Amniotic stem cell (primary cell): ENCODE measurements around the gene ATPAF2.
A peak's percentile ranks its signal among the peaks of the same experiment; 100 is the strongest.

Experiments
- DNase-seq: peaks from one replicate; lab custom pipeline; 2025; lab: John Stamatoyannopoulos, UW

The ATPAF2 gene

DNA sequence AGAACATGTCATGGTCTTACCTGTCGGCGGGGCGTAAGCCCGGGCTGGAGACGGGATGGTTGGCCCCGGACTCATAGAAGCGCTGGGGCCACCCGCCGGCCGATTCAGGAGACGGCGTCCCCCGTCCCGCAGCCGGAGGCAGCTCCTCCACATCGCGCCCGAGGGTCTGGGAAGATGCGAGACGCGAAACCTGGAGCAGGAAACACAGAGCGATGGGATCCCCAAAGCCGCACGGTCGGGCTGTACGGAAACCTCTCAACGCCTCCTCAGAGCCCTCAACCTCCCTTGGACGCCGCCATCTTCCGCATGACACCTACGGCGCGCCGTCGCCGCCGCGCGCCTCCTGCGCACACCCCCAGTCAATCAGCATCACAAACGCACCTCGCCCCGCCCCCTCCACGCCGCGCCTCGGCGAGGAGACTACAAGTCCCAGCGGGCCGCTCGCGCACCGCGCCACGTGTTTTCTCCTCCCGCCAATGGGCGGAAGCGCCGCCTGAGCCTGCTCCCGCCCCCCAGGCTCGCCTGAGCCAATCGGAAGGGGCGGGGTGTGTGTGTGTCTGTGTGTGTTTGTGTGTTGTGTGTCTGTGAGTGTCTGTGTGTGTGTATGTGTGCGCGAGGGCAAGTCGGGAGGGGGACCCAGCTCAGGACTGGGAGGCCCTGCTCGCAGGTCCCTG, at the start of gene ATPAF2, which contains the start of gene GID4:
Gene ATPAF2, minus strand, starts transcription at position 308 of the 674 bp plus-strand sequence. Its CDS starts 155 bp downstream, at position 153.
Gene GID4, plus strand, starts transcription at position 548 of the 674 bp plus-strand sequence. Its CDS starts 57 bp downstream, at position 605.
- peak; percentile 97 for DNase-seq

DNA sequence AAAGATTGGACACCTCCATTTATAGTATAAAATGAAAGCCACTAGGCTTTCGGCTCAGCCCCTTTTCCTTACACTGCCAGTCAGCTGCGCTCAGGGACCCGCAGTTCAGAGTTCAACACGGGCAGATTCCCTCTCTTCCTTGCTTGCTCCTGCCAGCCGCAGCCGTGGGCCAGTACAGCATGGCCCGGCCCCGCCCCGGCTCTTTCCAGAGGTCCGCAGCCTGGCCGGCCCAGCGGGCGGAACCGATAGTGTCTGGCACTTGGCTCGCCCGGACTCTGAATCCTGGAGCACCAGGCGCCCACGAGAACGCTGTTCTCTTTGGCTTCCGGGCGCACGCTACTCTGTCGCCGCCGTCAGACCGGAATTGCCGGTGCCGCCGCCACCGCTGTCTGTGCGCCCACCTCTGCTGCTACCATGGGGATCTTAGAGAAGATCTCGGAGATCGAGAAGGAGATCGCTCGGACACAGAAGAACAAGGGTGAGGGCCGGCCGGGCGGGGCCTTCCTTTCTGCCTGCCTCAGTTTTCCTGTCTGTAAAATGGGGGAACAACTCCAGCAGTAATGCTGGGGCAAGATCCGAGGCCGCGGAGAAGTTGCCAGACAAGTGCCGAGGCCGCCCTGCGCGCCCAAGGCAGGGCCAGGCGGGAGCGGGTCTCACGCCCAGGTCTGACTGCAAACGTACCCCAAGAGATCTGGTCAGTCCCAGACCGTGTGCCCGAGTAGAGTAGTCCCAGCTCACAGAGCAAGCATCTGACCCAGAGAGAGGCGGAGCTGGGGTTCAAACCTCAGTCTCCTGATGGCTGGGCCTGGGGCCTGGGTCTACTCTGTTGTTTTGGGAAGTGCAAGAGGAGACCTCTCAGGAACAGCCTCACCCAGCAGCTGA, 48.9 kb upstream of the ATPAF2 start, which contains the start of gene DRG2:
Gene DRG2, plus strand, starts transcription at position 339 of the 882 bp plus-strand sequence. Its CDS starts 76 bp downstream, at position 415.
- DNase-seq: peak; percentile 70

GRCh38 chr17:18084256-18084655, 45.3 kb upstream of the ATPAF2 start:
- DNase-seq: no peak

- DNase-seq: no peak
Measured at GRCh38 chr17:18079543-18079942, 40.6 kb upstream of the ATPAF2 start.

GRCh38 chr17:18076936-18077335, 38.0 kb upstream of the ATPAF2 start:
- DNase-seq: no peak

DNA sequence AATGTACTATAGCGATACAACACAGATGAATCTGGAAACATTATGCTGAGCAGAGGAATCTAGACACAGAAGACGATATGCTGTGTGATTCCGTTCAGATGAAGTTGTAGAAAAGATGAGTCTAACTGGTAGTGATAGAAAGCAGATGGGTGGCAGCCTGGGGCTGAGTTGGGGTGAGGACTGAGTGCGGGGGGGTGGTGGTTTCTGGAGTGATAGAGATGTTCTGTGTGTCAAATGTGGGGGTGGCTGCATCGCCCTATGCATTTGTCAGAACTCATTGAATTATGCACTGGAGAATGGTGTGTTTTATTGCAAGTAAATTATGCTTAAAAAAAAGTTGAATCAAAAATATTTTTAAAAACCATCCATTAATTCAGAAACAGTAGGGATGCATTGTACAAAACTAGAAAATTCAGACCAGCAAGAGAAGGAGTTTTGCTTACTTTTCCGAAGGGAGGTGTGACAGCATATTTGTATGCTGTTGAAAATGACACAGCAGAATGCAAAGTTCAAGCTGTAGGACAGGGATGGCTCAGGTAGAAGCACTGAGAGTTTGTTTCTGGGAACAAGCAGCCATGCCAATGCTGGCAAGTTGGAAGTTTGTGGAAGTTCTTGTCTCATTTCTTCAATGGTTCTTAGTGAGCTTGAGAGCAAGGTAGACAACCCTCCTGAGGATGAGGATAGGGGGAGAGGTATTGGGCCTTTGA, 35.8 kb upstream of the ATPAF2 start:
- no peak for DNase-seq

DNA sequence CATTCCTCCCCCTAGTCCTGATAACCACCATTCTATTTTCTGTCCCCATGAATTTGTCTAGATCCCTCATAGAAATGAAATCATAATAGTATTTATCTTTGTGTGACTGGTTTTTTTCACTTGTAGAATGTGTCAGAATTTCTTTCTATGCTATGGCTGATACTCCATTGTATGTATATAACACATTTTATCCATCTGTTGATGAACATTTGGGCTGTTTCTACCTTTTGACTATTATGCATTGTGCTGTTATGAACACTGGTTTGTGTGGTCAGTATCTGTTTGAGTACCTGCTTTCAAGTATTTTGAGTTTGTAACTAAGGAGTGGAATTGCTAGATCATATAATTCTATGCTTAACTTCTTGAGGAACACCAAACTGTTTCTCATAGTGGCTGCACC, 32.8 kb upstream of the ATPAF2 start:
- DNase-seq: no peak

GRCh38 chr17:18070861-18071340, 31.9 kb upstream of the ATPAF2 start:
- peak; percentile 11 for DNase-seq

- no peak for DNase-seq
Measured at GRCh38 chr17:18069101-18069500, 30.1 kb upstream of the ATPAF2 start.

DNA sequence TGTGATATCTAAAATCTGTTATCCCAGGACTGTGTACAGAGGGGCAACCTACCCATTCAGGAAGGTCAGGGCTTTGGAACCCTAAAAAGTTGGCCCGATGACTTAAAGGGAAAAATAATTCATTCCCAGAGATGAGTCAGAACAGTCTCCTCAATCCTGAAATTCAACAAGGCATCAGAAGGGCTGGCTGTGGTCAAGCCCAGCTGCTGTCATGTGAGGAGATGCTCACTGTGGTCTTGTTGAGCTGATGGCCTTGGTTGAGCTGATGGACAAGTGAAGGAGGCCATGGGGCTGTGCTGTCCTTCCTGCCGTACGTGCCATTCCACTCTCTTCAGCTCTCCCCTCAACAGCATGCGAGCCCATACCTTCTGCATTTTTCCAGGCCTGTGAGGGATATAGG, 27.9 kb upstream of the ATPAF2 start:
- no peak for DNase-seq

- no peak for DNase-seq
Measured at GRCh38 chr17:18065546-18065945, 26.6 kb upstream of the ATPAF2 start.

- DNase-seq: no peak
Measured at GRCh38 chr17:18064053-18064452, 25.1 kb upstream of the ATPAF2 start.

DNA sequence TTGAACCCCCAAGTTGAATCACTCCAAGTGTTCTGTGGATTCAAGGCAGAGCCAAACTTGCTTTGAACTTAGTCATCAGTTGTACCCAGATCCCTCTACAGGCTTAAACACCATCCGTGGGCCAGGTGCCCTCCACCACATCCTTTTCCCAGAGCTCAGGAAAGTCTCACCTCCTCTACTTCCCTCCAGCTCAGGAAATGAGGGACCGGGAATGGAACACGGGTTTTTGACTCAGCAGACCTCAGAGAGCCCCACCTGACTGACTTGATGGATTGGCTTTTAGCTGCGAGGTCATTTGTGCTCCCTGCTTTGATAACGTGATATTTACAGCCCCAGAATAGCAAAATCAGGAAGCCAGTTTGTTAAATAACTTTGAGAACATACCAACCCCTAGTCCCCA, 20.3 kb upstream of the ATPAF2 start:
- DNase-seq: no peak

DNA sequence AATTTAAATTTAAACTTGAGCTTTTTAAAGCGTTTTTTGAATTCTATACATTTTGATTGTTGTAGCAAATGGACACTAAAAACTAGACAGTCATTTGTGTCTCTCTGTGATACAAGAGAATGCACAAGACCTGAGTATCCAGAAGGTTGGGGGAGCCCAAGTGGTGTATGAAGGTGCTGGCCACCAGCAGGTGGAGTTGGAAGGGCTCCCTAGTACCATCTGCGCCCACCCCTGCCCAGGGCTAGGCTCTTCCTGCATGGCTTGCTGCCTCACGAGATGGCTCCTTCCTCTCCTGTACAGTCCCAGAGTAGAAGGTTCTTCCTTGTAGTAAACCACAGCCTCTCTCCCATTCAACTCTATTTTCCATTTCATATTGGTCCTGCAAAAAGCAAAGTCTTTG, 17.2 kb upstream of the ATPAF2 start:
- no peak for DNase-seq

DNA sequence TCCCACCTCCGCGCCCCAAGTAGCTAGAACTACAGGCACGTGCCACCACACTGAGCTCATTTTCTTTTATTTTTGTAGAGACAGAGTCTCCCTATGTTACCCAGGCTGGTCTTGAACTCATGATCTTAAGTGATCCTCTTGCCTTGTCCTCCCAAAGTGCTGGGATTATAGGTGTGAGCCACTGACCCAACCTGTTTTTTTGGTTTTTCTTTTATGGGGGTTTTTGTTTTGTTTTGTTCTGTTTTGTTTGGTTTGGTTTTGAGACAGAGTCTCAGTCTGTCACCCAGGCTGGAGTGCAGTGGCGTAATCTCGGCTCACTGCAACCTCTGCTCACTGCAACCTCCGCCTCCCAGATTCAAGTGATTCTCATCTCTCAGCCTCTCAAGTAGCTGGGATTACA, 16.6 kb upstream of the ATPAF2 start:
- DNase-seq: no peak

GRCh38 chr17:18045691-18046350, 6.9 kb upstream of the ATPAF2 start:
- no peak for DNase-seq

GRCh38 chr17:18044609-18045008, 5.6 kb upstream of the ATPAF2 start:
- DNase-seq: no peak

GRCh38 chr17:18043491-18043890, 4.5 kb upstream of the ATPAF2 start:
- no peak for DNase-seq

DNA sequence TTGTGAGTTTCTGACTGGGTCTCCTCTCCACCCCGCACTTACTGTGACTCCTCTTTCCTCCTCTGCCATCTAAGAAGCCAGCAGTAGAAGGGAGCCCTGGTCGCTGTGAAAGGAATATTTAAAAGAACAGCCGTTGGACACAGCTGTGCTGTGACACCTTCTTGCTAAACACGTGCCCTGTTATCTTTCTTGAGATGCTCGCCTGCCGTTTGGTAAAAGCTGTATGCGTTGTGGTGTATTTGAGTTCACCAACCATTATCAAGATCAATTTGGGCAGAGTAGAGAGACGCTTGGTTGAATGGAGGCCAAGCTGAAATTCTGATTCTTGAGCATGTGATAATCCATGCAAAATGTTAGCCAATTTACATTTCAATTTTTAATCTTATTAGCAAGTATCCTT, 4.0 kb upstream of the ATPAF2 start:
- DNase-seq: no peak

GRCh38 chr17:18041776-18042175, 2.8 kb upstream of the ATPAF2 start:
- DNase-seq: no peak

GRCh38 chr17:18040261-18040858, 1.4 kb upstream of the ATPAF2 start:
- no peak for DNase-seq
